Renal cortical epithelial cell (primary cell): ENCODE measurements around the gene AOPEP. TPM values are rescaled to one million over a fixed set of nuclear protein-coding genes. Genes with fewer than 3 reads are reported as not detected.
"Not testable (repeated sequence)": the region's sequence is repeated elsewhere in the genome, so short reads cannot be mapped to it uniquely, and the experiment has no call there.

Experiments
- DNase-seq: peaks from one replicate; pipeline ENCODE4 v3.0.0-alpha.2; 2011; ENCODE audit warnings: low read depth
- total RNA-seq: library from RNA; depleted of rRNA; stranded (reverse); fragments of >200 nt; gene quantifications from 2 replicates; pipeline ENCODE4 v1.2.3, GENCODE V29; 2014

Gene AOPEP
- total RNA-seq, 1 donor from 2014 or later = 133 TPM

DNA sequence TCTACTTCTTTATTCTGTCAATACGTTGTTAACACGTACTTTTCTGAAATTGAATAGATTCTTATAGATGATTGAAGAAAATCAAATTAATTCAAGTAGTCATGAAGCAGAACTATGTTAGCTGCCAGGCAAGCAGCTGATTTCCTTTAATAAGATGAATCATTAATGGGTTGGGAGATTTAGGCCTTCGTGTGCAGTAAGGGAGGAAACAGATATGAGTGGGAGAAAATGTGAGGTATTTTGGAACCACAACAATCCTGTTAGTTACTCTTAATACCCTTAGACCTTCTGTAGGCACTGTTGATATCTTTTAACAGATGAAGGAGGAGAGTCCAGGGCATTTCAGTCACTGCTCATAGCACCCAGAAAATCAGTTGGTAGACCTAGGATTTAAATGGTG lies 121.0 kb downstream of the AOPEP start:
- peak; percentile 98 for DNase-seq

- DNase-seq = not testable (repeated sequence)
These were observed 122.3 kb downstream of the AOPEP start for GRCh38 chr9:94848791-94849190.

DNA sequence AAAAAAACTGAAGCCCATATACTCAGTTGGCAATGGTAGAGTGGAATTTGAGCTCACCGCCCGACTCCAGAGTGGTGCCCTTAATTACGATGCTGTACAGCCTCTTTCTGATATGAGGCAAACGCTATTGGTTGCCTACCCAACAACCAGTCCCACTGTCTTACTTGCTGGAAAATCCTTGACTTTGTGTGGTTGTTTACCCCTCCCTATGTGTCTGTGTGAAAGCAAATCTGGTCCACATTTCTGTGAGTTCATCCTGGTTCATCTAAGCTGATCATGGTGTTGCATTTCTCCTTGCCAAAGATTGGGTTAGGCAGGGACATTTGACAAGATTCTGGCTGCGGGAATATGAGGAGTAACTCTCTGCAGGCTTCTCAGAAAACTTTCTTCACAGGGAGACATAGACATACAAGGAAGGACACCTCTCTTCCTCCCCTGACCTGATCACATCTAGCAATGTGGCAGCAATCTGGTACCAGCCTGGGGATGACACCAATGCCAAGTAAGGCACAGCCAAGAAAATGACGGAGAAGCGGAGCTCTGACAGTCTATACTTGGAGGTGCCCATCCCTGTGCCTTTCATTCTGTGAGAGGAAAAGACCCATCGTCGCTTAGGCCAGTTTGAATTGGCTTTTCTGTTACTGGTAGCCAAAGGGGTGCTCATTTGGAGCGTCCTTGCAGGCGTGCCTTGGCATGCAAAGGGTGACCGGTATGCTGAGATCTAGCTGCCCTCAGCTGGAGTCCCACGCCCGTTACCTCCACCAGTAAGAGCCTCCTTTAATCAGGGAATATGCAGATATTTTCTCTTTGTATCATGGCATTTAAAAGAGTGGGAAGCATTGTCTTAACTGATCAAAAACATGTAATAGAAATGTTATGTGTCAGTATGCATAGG lies 124.3 kb downstream of the AOPEP start:
- DNase-seq = no peak

- DNase-seq = no peak
These were observed 125.0 kb downstream of the AOPEP start for GRCh38 chr9:94851467-94851866.

GRCh38 chr9:94851892-94852291 lies 125.4 kb downstream of the AOPEP start:
- DNase-seq = no peak

GRCh38 chr9:94852373-94852772 lies 125.9 kb downstream of the AOPEP start:
- DNase-seq = no peak

GRCh38 chr9:94853887-94854286 lies 127.4 kb downstream of the AOPEP start:
- peak; percentile 99 for DNase-seq

GRCh38 chr9:94855903-94856302 lies 129.4 kb downstream of the AOPEP start:
- DNase-seq = no peak

DNA sequence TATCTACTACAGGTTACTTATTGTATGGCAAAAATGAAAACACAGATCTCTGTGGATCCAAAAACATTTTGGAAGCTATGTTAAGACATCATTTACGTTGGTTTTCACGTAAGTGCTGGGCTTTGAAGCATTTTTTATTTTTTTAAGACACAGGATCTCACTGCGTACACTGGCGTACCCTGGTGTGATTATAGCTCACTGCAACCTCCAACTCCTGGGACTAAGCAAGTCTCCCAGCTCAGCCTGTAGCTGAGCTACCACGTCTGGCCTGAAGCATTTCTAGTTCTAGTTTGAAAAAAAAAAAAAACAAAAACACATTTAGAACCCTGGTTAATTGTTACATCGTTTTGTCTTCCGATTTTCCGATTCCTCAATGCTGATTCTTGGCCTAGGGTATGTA lies 131.3 kb downstream of the AOPEP start:
- DNase-seq = no peak

GRCh38 chr9:94859226-94859625 lies 132.7 kb downstream of the AOPEP start:
- no peak for DNase-seq

- DNase-seq = no peak
These were observed 133.4 kb downstream of the AOPEP start for GRCh38 chr9:94859891-94860290.

- DNase-seq = no peak
These were observed 134.4 kb downstream of the AOPEP start for GRCh38 chr9:94860678-94861588.

- peak; percentile 97 for DNase-seq
These were observed 135.2 kb downstream of the AOPEP start for GRCh38 chr9:94861589-94862272.

DNA sequence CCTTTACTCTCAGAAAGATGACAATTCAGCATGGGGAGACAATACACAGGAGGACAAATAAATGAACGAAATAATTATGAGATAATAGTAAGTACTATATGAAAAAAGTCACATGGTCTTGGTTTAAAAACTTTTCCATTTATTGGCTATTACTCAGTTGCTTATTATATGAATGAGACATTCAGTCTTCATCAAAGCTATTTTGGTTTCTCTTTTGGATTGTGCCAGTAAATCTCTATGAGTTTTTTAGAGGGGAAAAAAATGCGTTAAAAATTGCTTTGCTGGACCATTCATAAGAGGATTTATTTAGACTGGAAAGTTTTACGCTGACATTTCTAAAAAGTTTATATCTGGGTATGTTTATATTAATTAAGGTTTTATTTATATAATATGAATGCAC lies 137.7 kb downstream of the AOPEP start:
- DNase-seq = no peak

- no peak for DNase-seq
These were observed 138.5 kb downstream of the AOPEP start for GRCh38 chr9:94864862-94865509.

DNA sequence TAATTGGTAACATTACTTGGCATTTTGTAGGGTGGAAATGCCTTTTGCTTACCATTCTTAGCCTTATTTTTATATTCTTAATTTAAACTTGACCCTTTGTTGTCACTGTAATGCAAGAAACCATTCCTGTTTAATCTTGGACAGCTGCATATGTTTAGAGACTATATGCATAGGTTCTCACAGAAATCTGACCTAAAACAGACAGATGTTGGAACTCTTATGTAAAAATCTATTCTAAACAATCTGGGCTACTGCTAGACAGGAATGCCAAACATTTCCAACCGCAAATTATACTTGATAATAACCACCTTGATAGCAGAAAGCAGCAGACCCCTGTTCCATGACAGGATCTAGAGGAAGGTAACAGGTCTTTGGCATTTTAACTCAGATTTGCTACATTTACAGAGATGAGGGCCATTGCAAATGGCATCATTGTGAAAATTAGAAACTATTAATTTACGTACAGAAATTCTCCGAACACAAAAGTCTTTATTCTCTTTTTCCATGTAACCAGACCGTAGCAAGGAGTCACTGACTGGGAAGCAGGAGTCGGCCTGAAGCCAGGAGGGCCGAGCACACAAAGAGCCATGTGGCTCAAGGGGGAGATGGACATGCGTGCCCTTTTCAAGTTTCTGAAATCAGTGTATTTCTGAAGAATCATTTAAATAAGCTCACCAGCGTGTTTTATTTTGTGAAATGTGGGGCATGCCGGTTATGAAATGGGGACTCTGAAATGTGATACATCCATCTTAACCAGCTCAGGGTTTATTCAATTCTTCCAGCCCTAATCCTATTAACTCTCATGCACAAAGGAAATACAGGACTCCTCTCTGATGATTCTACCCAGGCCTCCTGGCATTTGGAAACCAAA lies 139.3 kb downstream of the AOPEP start:
- peak; percentile 66 for DNase-seq

DNA sequence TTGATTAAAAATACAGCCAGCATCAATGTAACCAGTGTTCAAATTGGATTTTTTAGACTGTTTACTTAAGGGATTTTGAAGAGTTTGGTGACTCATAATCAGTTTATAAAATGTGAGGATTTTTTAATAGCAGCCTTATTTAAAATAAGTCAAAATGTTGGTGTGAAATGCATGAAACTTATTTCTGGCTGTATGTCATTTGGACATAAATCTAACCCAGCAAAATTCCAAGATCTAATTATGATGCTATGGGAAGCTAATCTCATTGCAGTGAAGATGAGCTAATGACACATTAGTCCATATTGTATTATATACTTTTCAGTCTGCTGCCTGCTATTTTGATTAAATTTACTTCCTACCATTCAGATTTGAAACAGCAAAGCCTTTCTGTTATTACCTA lies 140.3 kb downstream of the AOPEP start:
- no peak for DNase-seq

DNA sequence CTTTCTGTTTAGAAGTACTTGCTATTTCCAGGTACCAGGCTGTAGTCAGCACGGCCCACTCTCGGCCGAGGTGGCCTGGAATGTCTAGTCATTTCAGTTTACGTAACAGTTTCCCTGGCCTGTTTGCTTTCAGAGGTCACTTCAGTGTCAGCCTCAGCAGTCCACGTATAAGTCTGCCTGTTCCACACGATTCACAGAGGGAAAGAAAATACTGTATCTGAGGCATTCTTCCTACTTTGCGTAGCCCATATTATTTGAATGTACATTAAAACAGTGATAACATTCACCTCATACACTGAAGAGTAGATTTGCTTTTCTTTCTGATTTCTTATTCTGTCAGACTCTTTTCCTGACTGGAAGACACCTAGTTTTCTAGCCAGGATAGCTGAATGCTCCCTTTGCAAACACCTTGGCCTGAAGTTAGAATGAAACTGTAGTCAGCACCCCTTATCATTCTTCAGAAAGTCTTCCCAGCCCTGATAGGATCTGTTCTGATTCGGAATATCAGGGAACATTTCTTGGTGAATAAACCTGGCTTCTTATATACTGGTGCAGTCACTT lies 140.9 kb downstream of the AOPEP start:
- DNase-seq = peak; percentile 96

DNA sequence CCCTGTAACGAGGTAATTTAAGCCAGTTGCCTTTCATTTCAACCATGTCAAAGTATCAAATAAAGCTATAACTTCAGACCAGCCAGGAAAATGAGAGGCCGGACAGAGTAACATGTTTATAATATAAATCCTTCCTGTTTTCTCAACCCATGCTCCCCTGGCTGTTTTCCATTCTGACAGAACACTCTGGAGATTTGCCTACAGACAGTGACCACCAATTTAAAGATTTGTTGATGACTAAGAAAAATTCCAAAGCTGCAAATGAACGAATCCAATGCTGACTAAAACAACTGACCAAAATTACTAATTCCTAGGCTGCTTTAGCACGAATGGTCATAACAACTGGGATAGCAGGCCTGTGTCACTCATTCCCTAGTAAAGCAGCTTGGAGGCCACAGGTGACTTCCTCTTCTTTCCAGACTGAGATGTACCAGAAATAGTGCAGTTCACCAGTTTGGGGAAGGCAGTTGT lies 141.4 kb downstream of the AOPEP start:
- DNase-seq = peak; percentile 97

GRCh38 chr9:94868464-94868863 lies 142.0 kb downstream of the AOPEP start:
- no peak for DNase-seq
